Hair follicle dermal papilla cell (primary cell): ENCODE results near the gene XPNPEP1. TPM values are rescaled to one million over a fixed set of nuclear protein-coding genes. Genes with fewer than 3 reads are reported as not detected.

Experiments used
- small RNA-seq: library from RNA; depleted of rRNA; stranded (forward); fragments of <200 nt; gene quantifications from one replicate; pipeline ENCODE3, GENCODE V24; 2012
- total RNA-seq: library from RNA; depleted of rRNA; stranded (reverse); fragments of >200 nt; gene quantifications from 2 replicates; pipeline ENCODE4 v1.2.3, GENCODE V29; 2012

Gene XPNPEP1
- 106 and 110 TPM in 2 replicates for total RNA-seq

GRCh38 chr10:109922976-109923921 is at the start of gene XPNPEP1:
Gene XPNPEP1 (minus strand): TSS chr10:109923511. CDS start chr10:109923433, 78 bp downstream.

Small RNAs within 50 kb of the gene (small RNA-seq; reads per million reads assigned to genes)
- gene RNU4-5P: 0.27 reads per million

Other genes starting within 250 kb of the XPNPEP1 start
- gene ADD3, start 84.5 kb upstream of the XPNPEP1 start, total RNA-seq: 103 and 123 TPM in 2 replicates